HUES48 (cell line): ENCODE measurements around the gene CNGB1.

Experiments
- H3K27ac ChIP-seq: one replicate; pipeline ENCODE4 v1.7.0; 2013; ENCODE audit warnings: low read depth, low read length, inconsistent platforms
- H3K27me3 ChIP-seq: 2 replicates; pipeline ENCODE4 v1.6.1; 2013; ENCODE audit warnings: mild to moderate bottlenecking, low read length; ENCODE audit not compliant: control insufficient read depth, insufficient read depth
- H3K36me3 ChIP-seq: 2 replicates; pipeline ENCODE4 v1.6.1; 2013; ENCODE audit warnings: low read length; ENCODE audit not compliant: control insufficient read depth, insufficient read depth
- H3K4me1 ChIP-seq: 2 replicates; pipeline ENCODE4 v1.6.1; 2013; ENCODE audit warnings: mild to moderate bottlenecking, low read length; ENCODE audit not compliant: control insufficient read depth, insufficient read depth
- H3K4me3 ChIP-seq: 2 replicates; pipeline ENCODE4 v1.5.1; 2013; ENCODE audit warnings: mild to moderate bottlenecking, low read depth, low read length
- H3K9ac ChIP-seq: 2 replicates; pipeline ENCODE4 v1.6.1; 2013; ENCODE audit warnings: mild to moderate bottlenecking, low read depth, low read length, moderate library complexity
- H3K9me3 ChIP-seq: 2 replicates; pipeline ENCODE4 v1.6.1; 2013; ENCODE audit warnings: low read length; ENCODE audit not compliant: control insufficient read depth, insufficient read depth

Gene CNGB1

GRCh38 chr16:57915267-57915666 lies 55.7 kb downstream of the CNGB1 start:
- Histone ChIP-seq H3K27me3 (no peaks in the 10 kb centered on the region), H3K4me1 (peaks cover 5% of the 10 kb centered on the region; the same call in 1 of the 2 replicates), H3K27ac (no peak overlapping the region)

GRCh38 chr16:57914244-57915173 lies 56.4 kb downstream of the CNGB1 start:
- Histone ChIP-seq H3K4me3 (no peak overlapping the region), H3K27me3 (no peaks in the 10 kb centered on the region), H3K9ac (no peak overlapping the region), H3K9me3 (no peaks in the 10 kb centered on the region), H3K27ac (no peak overlapping the region), H3K4me1 (peaks cover 5% of the 10 kb centered on the region; the same call in 1 of the 2 replicates), H3K36me3 (no peaks in the 10 kb centered on the region)

More at GRCh38 chr16:57915267-57915666, 55.7 kb downstream of the CNGB1 start:
- no peaks in the 10 kb centered on the region for H3K9me3 ChIP-seq
- H3K9ac ChIP-seq: no peak overlapping the region
- H3K36me3 ChIP-seq: no peaks in the 10 kb centered on the region
- no peak overlapping the region for H3K4me3 ChIP-seq

GRCh38 chr16:57912529-57913260 lies 58.2 kb downstream of the CNGB1 start:
- Histone ChIP-seq H3K9me3 (no peaks in the 10 kb centered on the region), H3K4me1 (peaks cover 5% of the 10 kb centered on the region; the same call in 1 of the 2 replicates), H3K4me3 (no peak overlapping the region), H3K27me3 (no peaks in the 10 kb centered on the region), H3K9ac (no peak overlapping the region), H3K36me3 (no peaks in the 10 kb centered on the region), H3K27ac (no peak overlapping the region)

GRCh38 chr16:57911743-57912142 lies 59.2 kb downstream of the CNGB1 start:
- no peaks in the 10 kb centered on the region for H3K27me3 ChIP-seq

GRCh38 chr16:57910696-57911095 lies 60.2 kb downstream of the CNGB1 start:
- H3K9ac ChIP-seq: no peak overlapping the region
- H3K4me3 ChIP-seq: no peak overlapping the region
- no peak overlapping the region for H3K27ac ChIP-seq
- H3K36me3 ChIP-seq: no peaks in the 10 kb centered on the region
- peaks cover 5% of the 10 kb centered on the region; the same call in 1 of the 2 replicates for H3K4me1 ChIP-seq
- no peaks in the 10 kb centered on the region for H3K9me3 ChIP-seq
- H3K27me3 ChIP-seq: no peaks in the 10 kb centered on the region

More at GRCh38 chr16:57911743-57912142, 59.2 kb downstream of the CNGB1 start:
- no peak overlapping the region for H3K4me3 ChIP-seq
- no peaks in the 10 kb centered on the region for H3K36me3 ChIP-seq
- H3K9ac ChIP-seq: no peak overlapping the region
- H3K9me3 ChIP-seq: no peaks in the 10 kb centered on the region
- H3K27ac ChIP-seq: no peak overlapping the region
- H3K4me1 ChIP-seq: peaks cover 5% of the 10 kb centered on the region; the same call in 1 of the 2 replicates

GRCh38 chr16:57908409-57908987 lies 62.4 kb downstream of the CNGB1 start:
- peaks cover 5% of the 10 kb centered on the region; the same call in 1 of the 2 replicates for H3K4me1 ChIP-seq
- no peaks in the 10 kb centered on the region for H3K36me3 ChIP-seq
- H3K4me3 ChIP-seq: no peak overlapping the region
- no peak overlapping the region for H3K9ac ChIP-seq
- no peaks in the 10 kb centered on the region for H3K27me3 ChIP-seq
- H3K9me3 ChIP-seq: no peaks in the 10 kb centered on the region
- H3K27ac ChIP-seq: no peak overlapping the region

GRCh38 chr16:57906382-57907316 lies 64.3 kb downstream of the CNGB1 start:
- no peak overlapping the region for H3K9ac ChIP-seq
- H3K4me1 ChIP-seq: peaks cover under 1% of the 10 kb centered on the region; the same call in 1 of the 2 replicates
- H3K9me3 ChIP-seq: no peaks in the 10 kb centered on the region
- H3K4me3 ChIP-seq: no peak overlapping the region
- H3K27me3 ChIP-seq: no peaks in the 10 kb centered on the region
- no peaks in the 10 kb centered on the region for H3K36me3 ChIP-seq
- H3K27ac ChIP-seq: no peak overlapping the region

- H3K9me3 ChIP-seq: no peaks in the 10 kb centered on the region
- H3K36me3 ChIP-seq: no peaks in the 10 kb centered on the region
- no peaks in the 10 kb centered on the region for H3K27me3 ChIP-seq
- no peak overlapping the region for H3K27ac ChIP-seq
- no peak overlapping the region for H3K4me3 ChIP-seq
- H3K4me1 ChIP-seq: no peaks in the 10 kb centered on the region
- no peak overlapping the region for H3K9ac ChIP-seq
Measured at GRCh38 chr16:57904101-57904500, 66.8 kb downstream of the CNGB1 start.

GRCh38 chr16:57903656-57904055 lies 67.3 kb downstream of the CNGB1 start:
- H3K4me3 ChIP-seq: no peak overlapping the region
- no peak overlapping the region for H3K9ac ChIP-seq
- no peaks in the 10 kb centered on the region for H3K27me3 ChIP-seq
- H3K4me1 ChIP-seq: no peaks in the 10 kb centered on the region
- no peaks in the 10 kb centered on the region for H3K36me3 ChIP-seq
- no peaks in the 10 kb centered on the region for H3K9me3 ChIP-seq
- no peak overlapping the region for H3K27ac ChIP-seq

- Histone ChIP-seq H3K36me3 (no peaks in the 10 kb centered on the region), H3K27ac (no peak overlapping the region), H3K4me1 (no peaks in the 10 kb centered on the region), H3K9ac (no peak overlapping the region), H3K4me3 (no peak overlapping the region), H3K9me3 (no peaks in the 10 kb centered on the region), H3K27me3 (no peaks in the 10 kb centered on the region)
Measured at GRCh38 chr16:57901480-57902069, 69.4 kb downstream of the CNGB1 start.
